GM19397 (cell line): ENCODE data around the gene CCPG1.

Experiments used
- ATAC-seq: cut with Tn5 transposase; IDR thresholded peaks from one replicate; pipeline ENCODE4 v1.9.1; 2021; ENCODE audit warnings: mild to moderate bottlenecking, moderate library complexity; ENCODE audit not compliant: unreplicated experiment

Gene CCPG1

GRCh38 chr15:55319537-55320237, 88.5 kb downstream of the CCPG1 start:
- ATAC-seq = no peak

GRCh38 chr15:55318588-55319494, 89.3 kb downstream of the CCPG1 start, which contains the start of the genes PIGB and PIGBOS1:
PIGB (plus strand) TSS chr15:55319222; CDS start chr15:55319251, 29 bp downstream.
PIGBOS1 (minus strand) TSS chr15:55319123; CDS start chr15:55317792, 1,331 bp downstream.
- ATAC-seq = peak; percentile 93
